Dermis blood vessel endothelial cell (primary cell): ENCODE measurements around the gene ALDH1L2. TPM values are rescaled to one million over a fixed set of nuclear protein-coding genes. Genes with fewer than 3 reads are reported as not detected.
"Not testable (repeated sequence)": the region's sequence is repeated elsewhere in the genome, so short reads cannot be mapped to it uniquely, and the experiment has no call there.

ENCODE experiments used
- DNase-seq: peaks from one replicate; pipeline ENCODE4 v3.0.0; 2010
- total RNA-seq: library from RNA; depleted of rRNA; stranded (reverse); fragments of >200 nt; gene quantifications from 2 replicates; pipeline ENCODE4 v1.2.3, GENCODE V29; 2014

The ALDH1L2 gene
- total RNA-seq, 1 donor from 2014 or later = 1.2 TPM

GRCh38 chr12:104977688-104978087 is 106.6 kb downstream of the ALDH1L2 start:
- DNase-seq = not testable (repeated sequence)

DNA sequence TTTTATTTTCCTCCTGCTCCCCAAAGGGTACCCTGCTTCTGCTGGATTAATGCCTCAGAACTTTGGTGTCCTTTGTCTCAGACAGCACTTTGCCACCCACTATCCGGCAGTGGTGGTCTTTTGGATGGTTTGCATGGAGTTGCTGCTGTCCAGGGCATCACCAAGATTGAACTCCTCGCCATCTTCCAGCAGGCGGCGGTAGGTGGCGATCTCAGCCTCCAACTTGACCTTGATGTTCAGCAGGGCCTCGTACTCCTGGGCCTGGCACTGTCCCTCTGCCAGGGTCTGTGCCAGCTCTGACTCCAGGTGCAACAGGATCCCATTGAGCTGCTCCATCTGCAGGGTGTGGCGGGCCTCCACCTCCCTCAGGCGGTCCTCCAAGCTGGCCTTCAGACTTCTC is 107.6 kb downstream of the ALDH1L2 start:
- DNase-seq = no peak

GRCh38 chr12:104975587-104976343 is 108.5 kb downstream of the ALDH1L2 start:
- DNase-seq = no peak

- no peak for DNase-seq
Observed at GRCh38 chr12:104974626-104975290, 109.5 kb downstream of the ALDH1L2 start.

DNA sequence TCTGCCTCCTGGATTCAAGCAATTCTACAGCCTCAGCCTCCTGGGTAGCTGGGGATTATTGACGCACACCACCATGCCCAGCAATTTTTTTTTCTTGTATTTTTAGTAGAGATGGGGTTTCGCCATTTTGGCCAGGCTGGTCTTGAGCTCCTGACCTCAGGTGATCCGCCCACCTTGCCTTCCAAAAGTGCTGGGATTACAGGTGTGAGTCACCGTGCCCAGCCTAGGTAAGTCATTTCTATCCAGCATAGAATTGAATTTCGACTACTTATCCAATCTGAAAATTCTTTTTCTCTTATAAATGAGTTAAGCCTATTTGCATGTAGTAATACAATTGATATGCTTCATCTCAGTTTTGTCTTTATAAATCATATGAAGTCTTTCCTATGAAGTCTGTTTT is 111.0 kb downstream of the ALDH1L2 start:
- DNase-seq = no peak

DNA sequence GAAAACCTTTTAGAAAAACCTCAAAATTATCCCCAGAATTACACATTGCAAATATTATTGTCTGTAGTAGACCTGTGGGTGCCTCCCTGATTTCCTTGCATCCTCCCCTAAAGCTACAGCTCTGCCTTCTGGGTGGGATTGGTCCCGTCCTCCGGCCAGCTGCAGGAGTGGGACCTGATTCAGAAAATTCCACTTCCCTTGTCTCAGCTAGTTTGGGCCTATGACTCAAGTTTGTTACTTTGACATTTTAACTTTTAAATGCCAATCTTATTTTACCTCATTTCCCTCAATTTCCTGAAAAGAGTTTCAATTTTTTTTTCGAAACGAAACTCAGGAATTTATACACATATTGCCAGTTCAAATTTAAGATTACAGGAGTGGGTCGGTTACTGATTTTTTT is 113.0 kb downstream of the ALDH1L2 start:
- no peak for DNase-seq

Other genes starting within 250 kb of the ALDH1L2 start
- 6.7 and 19.4 TPM in 2 replicates for gene SLC41A2, start 126.2 kb downstream of the ALDH1L2 start, total RNA-seq
- 7.2 and 8.0 TPM in 2 replicates for gene NOPCHAP1, start 98.1 kb downstream of the ALDH1L2 start, total RNA-seq
- gene WASHC4, start 23.3 kb upstream of the ALDH1L2 start, total RNA-seq = 151 and 161 TPM in 2 replicates
- 21.4 and 22.1 TPM in 2 replicates for gene APPL2, start 151.7 kb upstream of the ALDH1L2 start, total RNA-seq
- 15.1 and 23.3 TPM in 2 replicates for gene C12orf75, start 246.2 kb upstream of the ALDH1L2 start, total RNA-seq